Measurements from ENCODE around the gene COMMD1.
"Not testable (repeated sequence)": the region's sequence is repeated elsewhere in the genome, so short reads cannot be mapped to it uniquely, and the experiment has no call there.

COMMD1 gene

GRCh38 chr2:61905372-61906185, at the start of gene COMMD1:
Gene COMMD1 (plus strand): TSS chr2:61905674. CDS start chr2:61905679, 5 bp downstream.
- DNase-seq = peak; percentile 49

GRCh38 chr2:61857224-61857623, 48.2 kb upstream of the COMMD1 start:
- DNase-seq = no peak

- no peak for DNase-seq
These were observed 43.4 kb upstream of the COMMD1 start for GRCh38 chr2:61862085-61862484.

GRCh38 chr2:61866482-61867089, 38.9 kb upstream of the COMMD1 start:
- not testable (repeated sequence) for DNase-seq

- DNase-seq = no peak
These were observed 29.1 kb upstream of the COMMD1 start for GRCh38 chr2:61876400-61876799.

GRCh38 chr2:61877571-61878245, 27.8 kb upstream of the COMMD1 start:
- DNase-seq = no peak

- no peak for DNase-seq
These were observed 26.7 kb upstream of the COMMD1 start for GRCh38 chr2:61878761-61879160.

- DNase-seq = not testable (repeated sequence)
These were observed 26.1 kb upstream of the COMMD1 start for GRCh38 chr2:61879351-61879750.

GRCh38 chr2:61882850-61883249, 22.6 kb upstream of the COMMD1 start:
- DNase-seq = no peak

- DNase-seq = no peak
These were observed 19.4 kb upstream of the COMMD1 start for GRCh38 chr2:61885896-61886603.

- no peak for DNase-seq
These were observed 17.7 kb upstream of the COMMD1 start for GRCh38 chr2:61887717-61888266.

GRCh38 chr2:61888267-61889055, 17.0 kb upstream of the COMMD1 start, which contains the start of gene CCT4:
Gene CCT4 (minus strand): TSS chr2:61888656. CDS start chr2:61888507, 149 bp downstream.
- DNase-seq = peak; percentile 89

- no peak for DNase-seq
These were observed 6.7 kb upstream of the COMMD1 start for GRCh38 chr2:61898810-61899209.

- DNase-seq = no peak
These were observed 5.2 kb upstream of the COMMD1 start for GRCh38 chr2:61900281-61900680.

- DNase-seq = no peak
These were observed 654 bp downstream of the COMMD1 start for GRCh38 chr2:61906186-61906470.

GRCh38 chr2:61909116-61909515, 3.6 kb downstream of the COMMD1 start:
- no peak for DNase-seq

- DNase-seq = no peak
These were observed 5.1 kb downstream of the COMMD1 start for GRCh38 chr2:61910603-61911002.

GRCh38 chr2:61911510-61911909, 6.0 kb downstream of the COMMD1 start:
- no peak for DNase-seq

- DNase-seq = not testable (repeated sequence)
These were observed 9.3 kb downstream of the COMMD1 start for GRCh38 chr2:61914794-61915193.

GRCh38 chr2:61920548-61920947, 15.1 kb downstream of the COMMD1 start:
- no peak for DNase-seq

- no peak for DNase-seq
These were observed 17.2 kb downstream of the COMMD1 start for GRCh38 chr2:61922714-61923113.

Measured in NCI-H1436 (cell line).